HG02885 (cell line): ENCODE results near the gene TEX2.

Experiments used
- ATAC-seq: cut with Tn5 transposase; IDR thresholded peaks from one replicate; pipeline ENCODE4 v1.9.1; 2021; ENCODE audit warnings: mild to moderate bottlenecking; ENCODE audit not compliant: unreplicated experiment, poor library complexity

Gene TEX2

DNA sequence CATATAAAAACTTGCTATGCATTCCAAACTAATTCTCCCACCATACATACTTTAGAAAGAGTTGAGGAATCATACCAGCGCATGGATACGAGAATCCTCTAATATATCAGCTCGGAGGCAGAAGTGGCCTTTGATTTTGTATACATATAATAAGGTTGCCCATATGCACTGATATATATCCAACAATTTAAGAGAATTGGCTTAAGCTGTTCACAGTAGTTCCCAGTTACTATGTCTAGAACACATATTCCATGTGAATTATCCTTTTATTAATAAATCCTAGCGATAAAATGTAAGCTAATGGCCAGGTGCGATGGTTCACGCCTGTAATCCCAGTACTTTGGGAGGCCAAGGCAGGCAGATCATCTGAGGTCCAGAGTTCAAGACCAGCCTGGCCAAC lies 113.9 kb downstream of the TEX2 start:
- ATAC-seq: no peak

DNA sequence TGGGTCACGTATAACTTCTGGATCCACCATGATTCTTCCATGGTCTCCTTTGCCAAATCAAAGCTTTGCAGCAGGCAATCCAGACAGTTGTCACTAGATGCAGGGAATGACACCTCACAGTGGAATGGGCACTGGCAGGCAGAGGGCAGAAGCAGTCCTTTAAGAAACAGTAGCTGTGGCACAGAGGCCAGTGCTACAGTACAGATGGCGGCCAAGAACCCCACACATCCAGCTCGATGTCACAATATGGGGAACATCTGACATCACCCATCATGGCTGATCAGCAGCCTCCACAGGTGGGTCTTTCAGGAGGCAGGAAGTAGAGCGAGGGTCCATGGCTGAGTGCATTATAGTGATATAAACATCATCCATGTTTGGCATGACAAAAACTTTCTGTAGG lies 114.4 kb downstream of the TEX2 start:
- ATAC-seq: no peak

DNA sequence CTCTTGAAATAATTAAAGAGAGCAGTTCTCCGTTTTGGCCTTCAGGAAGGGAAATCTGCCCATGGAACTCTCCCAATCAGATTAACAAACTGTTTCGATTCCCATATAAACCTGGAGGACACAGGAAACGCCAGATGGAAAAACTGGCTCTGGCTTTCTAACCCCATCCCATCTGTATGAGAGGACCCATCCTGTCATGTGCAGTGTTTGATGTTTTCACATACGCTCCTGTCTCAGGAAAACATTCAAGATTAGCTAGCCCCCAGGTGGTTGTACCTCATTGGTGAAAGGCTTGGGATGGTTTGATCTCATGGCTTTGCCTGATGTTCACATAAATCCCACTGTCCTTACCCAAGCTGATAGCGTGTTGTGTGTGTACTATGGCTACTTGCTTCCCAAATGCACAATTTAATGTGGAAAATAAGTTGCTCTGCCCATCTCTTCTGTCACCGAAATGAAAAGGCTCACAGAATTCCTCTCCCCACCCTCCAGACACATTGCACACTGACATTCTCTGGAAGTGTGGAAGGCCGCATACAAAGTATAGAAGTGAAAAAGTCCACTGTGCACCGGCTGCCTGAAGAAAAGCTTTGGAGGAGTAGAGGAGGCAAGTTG lies 114.9 kb downstream of the TEX2 start:
- no peak for ATAC-seq

DNA sequence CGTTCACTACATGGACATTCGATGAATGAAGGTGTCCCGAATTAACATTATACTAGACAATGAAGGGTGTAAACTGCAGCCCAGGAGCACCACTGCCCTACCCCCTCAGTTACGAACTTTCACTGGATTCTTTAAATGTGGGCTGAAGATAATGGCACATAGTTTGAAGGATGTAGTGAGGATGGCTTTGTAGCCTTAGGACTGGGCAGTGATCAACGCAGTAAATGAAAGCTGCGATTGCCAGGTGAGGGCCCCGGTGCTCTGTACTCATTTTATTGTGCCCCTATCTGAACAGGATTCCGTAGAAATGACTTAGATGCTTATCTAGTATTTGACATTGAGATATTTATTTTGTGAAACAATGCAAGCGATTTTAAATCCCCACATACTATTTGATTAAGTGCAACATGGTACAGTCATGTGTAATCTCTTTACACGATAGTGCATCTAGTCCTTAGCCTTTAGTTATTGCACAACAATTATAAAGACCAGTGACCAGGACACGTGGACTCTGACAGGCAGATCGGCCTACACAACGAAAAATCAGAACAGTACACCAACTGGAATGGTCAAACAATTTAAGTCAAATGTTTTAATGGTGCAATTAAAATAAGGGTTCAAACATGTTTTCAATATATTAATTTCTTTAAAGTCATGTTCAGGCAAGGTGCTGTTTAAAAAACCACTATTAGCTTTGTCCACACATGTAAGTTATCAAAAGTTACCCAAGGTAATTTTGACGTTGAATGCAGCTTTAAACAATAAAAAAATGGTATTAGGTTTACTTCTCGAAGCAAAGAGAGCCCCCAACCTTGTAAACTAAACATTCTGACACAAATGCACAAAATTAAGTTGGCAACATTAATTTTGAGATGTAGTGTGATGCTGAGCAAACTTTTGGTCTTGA lies 115.7 kb downstream of the TEX2 start:
- ATAC-seq: no peak

DNA sequence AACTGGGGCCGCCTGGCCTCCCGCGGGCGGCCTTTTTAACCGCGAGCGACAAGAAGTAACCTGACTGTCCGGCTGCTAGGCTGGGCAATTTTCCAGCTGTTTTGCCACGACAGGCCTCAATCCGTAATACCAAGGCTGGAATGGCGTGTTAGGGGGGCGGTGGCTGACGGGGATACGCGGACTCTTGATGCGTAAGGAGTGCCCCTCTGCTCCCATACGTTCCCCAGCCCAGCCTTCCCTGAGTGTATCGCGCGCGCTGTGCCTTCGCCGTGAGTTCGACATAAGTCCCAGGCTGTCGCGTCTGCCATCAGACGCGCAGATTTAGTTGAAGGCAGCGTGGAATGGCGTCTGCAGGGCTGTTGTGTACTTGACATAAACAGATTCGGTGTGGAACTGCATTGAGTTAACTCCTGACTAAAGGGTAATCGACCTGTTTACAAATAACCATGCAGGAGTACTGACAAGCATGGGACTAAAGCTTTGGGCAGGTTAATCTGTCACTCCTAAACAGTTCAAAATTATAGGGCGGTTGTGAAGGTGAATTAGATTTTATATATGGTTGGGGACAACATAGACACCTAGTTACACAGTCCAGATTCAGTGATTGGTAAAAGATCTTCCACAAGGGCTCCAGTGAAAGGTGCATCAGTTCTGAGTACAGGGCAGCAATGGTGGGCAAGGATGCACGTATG lies 116.5 kb downstream of the TEX2 start:
- ATAC-seq: peak; percentile 13

DNA sequence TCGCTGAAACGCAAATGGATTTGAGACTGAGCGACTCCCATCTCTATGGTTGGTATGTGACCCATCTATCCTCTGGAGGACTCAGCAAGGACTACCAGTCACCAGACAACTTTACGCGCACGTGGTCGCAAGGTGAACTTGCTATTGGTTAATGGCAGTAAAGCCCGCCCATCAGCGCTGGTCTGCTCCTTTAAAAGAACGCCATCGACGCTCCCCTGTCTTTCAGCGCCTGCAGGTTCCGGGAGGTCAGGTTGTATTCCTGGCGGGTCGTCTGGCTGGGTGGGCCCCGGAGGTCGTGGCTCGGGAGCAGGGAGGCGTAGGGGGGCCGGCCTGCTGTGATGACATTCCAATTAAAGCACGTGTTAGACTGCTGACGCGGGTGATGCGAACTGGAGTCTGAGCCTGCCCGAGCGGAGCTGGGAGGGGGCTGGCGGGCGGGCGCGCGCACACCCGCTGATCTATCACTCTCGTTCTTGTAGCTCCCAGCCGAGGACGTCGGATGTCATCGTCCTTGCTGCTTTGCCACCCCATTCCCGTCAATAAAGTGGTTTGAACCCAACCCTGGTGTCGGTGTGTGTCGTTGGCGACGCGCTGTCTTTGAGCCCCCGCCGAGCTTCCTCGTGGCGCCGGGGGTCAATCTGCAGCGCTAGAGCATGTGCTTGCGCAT lies 117.2 kb downstream of the TEX2 start:
- ATAC-seq: peak; percentile 90

DNA sequence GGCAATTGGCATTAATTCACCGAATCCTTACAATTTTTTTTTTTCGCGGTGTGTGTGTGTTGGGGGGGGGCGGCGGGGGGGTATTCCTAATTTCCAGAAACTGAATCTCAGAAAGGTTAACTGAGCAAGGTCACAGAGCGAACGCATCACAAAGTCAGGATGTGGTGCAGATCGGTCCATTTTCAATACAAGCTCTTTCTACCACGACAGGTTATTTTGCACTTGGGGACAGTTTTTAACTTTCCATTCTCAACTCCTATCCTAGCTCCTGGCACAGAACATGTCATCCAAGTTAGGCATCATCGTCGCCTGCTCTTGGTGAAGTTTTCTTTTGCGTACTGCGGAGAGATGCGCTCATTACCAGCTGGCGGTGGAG lies 117.7 kb downstream of the TEX2 start:
- no peak for ATAC-seq

DNA sequence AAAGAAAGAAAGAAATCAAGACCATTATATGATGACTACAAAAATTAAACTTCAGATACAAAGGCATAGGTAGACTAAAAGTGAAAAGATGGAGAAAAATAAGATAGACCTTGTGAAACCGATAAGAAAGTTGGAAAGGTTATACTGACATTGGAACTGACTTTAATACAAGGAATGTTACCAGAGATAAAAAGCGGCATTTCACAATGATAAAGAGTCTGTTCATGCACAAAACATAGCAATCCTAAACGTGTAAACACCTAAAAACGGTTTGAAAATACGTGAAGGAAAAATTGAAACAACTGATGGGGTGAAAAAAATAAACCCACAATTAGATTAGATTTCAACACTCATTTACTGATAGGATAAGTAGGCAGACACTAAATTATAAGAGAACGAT lies 123.5 kb downstream of the TEX2 start:
- no peak for ATAC-seq

DNA sequence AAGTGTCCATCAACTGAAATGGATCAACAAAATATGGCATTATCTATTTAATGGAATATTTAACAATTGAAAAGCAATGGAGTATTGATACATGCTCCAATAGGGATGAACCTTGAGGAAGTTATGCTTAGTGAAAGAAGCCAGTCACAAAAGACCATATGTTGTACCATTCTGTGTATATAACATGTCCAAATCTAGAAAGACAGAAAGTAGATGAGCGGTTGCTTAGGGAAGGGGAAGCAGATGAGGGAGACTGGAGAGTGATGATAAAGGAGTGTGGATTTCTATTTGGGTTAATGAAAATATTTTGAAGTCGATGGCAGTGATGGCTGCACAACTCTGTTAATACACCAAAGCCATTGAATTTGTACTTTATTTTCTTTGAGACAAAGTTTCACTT lies 124.6 kb downstream of the TEX2 start:
- no peak for ATAC-seq

DNA sequence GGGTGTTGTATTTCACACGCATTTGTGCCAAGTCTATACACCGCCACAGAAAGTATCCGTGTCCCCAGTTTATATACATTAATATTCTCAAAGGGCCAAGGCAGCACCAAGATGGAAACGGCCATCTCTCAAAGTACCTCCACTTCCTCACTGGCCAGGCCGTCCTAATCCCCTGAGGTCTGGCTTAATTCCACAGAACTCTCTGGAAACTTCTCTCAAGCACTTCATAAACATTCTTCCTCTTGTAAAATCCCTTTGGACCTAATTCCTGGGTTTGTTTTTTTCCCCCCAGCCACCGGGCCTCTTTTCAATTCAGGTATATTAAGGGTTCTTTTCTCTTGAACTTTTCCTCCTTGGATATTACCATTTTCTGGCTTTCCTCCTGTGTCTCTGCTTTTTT lies 128.1 kb downstream of the TEX2 start:
- no peak for ATAC-seq

DNA sequence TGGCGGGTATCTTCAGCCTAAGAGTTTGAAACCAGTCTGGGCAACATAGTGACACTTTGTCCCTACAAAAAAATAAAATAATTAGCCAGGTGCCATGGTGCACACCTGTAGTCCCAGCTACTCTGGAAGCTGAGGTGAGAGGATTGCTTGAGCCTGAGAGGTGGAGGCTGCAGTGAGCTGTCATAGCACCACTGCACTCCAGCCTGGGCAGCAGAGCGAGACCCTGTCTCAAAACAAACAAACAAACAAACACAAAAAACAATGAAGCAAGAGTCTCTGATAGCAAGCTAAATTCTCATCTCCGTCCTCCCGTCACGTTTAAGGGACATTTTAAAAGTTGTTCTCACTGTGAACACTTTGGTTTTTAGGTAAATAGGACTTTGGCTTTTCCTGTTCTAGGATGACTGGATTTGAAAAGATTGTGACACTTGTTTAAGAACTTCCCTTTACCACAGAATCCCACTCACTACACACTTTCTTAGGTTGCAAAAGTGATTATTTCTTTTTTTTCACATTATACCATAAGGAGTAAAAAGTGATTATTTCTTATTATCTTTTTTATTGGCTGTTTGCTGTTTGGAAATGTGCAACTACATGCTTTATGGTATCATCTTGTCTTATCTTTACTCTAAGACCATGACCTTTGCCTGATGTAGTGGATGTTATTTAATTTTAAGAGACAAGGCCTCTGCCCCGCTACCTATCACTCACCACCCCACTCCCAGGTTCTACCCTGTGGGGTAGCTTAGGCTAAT lies 128.7 kb downstream of the TEX2 start:
- ATAC-seq: no peak

DNA sequence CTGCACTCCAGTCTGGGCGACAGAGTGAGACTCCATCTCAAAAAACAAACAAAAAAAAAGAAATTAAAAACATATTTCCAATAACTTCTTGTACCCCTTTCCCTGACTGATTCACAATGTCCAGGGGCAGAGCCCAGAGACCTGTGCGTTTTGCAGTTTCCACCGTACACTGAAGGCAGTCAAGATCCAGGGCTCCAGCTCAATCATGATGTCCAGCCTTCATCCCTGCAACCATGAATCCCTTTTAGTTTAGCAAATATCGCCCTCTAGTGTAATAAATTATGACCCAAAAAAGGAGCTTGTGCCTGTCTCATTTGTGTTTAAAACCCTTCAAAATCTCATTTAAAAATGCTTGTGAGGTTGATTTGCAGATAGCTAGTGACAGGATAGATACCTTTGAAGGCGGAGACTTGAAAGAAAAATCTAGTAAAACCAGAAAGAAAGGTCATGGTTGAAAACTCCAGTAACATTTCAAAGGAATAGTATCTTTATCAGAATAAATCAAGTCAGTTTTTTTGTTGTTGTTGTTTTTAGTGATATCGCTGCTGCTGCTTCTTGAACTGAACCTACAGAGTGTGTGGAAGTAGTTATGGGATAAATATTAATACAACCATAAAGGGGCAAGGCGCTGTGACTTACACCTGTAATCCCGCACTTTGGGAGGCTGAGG lies 129.4 kb downstream of the TEX2 start:
- ATAC-seq: no peak

DNA sequence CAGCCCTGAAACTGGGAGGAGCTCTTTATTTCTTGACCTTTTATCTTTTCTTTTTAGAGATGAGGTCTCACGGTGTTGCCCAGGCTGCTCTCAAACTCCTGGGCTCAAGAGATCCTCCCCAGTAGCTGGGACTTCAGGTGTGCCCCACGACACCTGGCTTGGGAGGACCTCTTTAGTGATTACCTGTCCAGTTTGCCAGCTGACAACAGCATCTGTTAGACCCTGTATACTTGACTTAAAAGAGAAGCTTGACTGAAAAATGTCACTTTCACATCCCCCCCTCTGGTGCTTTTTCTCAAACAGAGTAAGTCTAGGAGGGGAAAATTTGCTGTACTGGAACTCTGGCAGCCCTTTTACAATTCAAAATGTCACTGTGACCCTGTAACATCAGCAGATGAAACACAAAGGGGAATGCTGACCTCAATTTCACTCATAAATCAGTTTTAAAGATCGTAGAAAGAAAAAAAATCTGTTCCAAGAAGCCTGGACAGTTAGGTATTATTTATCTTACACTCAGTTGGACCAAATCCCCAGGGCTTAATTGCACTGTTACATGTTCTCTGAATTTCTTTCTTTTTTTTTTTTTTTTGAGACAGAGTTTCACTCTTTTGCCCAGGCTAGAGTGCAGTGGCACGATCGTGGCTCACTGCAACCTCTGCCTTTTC lies 131.3 kb downstream of the TEX2 start:
- ATAC-seq: no peak

DNA sequence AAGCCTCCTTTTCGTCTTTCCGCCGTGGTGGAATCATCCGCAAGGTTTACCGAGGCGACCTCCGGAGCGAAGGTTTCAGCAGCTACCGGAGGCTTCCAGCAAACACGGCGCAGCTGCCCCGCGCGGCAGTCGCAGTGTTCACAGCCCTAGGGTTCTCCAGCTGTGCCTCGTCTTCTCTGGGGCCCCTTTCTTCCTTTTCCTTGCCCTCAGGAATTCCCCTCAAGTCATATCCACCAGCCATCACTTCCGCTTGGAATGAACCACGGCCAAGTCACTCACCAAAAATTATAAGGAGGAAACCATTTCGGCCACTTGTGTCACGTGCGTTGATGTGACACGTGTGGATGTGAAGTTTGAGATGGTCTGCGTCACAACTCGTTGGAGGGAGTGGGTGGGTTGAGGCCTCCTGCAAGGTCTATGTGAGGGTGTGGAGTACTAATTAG lies 132.5 kb downstream of the TEX2 start:
- peak; percentile 17 for ATAC-seq

DNA sequence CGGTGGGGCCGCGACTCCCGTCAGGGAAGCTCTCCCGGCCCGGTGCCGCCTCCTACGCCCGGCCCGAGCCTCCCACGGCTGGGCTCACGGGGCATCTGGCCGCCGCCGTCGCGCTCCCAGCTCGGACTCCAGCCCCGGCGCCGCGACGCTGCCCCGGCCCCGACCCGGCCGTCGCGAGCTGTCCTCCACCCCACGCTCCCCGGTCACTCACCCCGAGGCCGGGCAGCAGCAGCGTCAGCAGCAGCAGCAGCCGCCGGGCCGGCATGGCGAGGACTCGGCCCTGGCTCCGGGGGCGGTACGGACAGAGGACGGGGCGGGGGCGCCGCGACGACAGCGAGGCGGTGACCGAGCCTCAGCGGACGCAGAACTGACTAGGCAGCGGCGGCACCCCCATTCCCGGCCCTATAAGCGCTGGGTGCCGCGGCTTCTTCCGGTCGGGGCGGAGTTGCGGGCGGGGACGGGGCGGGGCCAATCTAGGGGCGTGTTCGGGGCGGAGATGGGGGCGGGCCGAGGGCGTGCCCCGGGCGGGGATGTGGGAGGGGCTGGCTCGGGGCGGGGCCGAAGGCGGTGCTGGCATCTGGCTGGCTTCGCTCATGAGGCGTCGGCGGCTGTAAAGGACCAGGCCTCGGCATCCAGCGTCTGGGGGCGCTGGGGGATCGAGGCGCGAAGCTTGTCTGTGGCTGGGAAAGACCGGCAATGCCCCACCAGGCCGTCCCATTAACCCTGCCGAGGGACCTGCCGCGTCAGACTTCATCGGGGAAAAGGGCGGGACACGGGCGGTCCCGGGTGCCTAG lies 133.1 kb downstream of the TEX2 start, which contains the start of gene ERN1:
Gene ERN1, minus strand, starts transcription at position 380 of the 794 bp plus-strand sequence. Its CDS starts 115 bp downstream, at position 265.
- ATAC-seq: peak; percentile 88

DNA sequence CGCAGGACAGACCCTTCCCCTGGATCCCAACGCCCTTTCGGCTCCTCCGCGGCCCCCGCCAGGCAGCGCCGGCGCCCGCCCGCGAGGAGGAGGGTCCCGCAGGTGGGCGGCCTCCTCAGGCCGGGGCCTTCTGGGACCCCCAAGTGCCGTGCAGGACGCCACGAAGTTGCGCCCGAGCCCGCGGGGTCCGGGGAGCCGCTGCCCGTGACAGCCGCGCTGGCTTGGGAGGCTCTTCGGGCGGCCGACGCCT lies 133.6 kb downstream of the TEX2 start:
- peak; percentile 10 for ATAC-seq

DNA sequence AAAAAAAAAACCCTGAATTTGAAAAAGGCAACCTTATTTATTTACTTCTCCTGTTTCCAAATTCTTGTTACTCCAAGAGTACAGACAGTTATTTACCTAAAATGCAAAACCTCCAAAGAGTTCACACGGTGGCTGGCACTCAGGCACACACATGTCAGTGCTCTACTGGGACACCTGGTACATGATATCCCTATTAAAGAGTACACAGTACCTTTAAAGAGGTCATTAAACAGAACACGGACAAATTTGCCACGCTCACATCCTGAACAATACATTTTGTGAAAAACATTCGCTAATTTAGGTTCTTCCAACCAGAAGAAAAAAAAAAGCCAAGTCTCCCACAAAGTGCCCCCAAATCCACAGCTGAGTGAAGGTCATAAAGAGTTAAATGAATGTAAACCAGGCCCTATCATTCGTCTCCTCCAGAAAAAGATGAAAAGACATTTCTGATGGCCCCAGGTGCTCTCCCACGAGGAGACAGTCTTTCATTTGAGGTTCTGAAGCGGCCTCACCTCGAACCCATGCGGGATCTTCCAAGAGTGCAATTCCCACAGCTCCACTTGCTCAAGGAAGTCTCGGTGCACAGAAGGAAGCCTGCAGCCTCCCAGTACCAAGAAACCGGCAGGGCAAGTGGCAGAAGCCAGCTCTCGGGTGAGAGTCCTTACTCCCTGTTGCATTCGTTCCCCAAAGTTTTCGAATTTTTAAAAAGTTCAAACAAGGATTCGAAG lies 134.1 kb downstream of the TEX2 start:
- ATAC-seq: no peak

DNA sequence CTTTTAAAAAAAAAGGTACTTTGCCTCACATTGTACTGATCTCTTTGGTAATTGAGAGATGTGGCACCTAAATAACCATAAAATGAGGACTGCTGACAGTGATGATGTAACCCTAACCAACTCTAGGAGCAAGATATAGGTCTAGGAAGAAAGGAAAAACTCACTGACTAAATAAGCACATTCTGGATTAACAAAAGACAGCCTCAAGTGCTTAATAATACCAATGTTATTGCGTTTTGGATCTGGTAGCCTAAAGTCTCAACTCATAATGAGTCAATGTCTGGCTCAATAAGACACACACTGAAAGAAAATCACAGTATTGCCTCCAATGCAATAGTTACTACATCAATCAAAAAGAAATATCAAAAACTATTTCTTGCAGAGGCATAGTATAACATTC lies 136.1 kb downstream of the TEX2 start:
- ATAC-seq: no peak
